IPS-20b (cell line): ENCODE measurements around the gene SLC39A8.

Source experiments
- H3K27ac ChIP-seq: one replicate; pipeline ENCODE4 v1.5.1; 2013; ENCODE audit warnings: low read length
- H3K27me3 ChIP-seq: 2 replicates; pipeline ENCODE4 v1.6.1; 2013; ENCODE audit warnings: mild to moderate bottlenecking, low read length, inconsistent platforms; ENCODE audit not compliant: insufficient read depth
- H3K36me3 ChIP-seq: 2 replicates; pipeline ENCODE4 v1.6.1; 2013; ENCODE audit warnings: low read depth, mild to moderate bottlenecking, inconsistent platforms, low read length, moderate library complexity; ENCODE audit not compliant: insufficient read depth
- H3K4me1 ChIP-seq: 2 replicates; pipeline ENCODE4 v1.6.1; 2013; ENCODE audit warnings: mild to moderate bottlenecking, control low read depth, inconsistent platforms, low read length, moderate library complexity; ENCODE audit not compliant: insufficient read depth
- H3K4me3 ChIP-seq: 2 replicates; pipeline ENCODE4 v1.5.1; 2013; ENCODE audit warnings: mild to moderate bottlenecking, low read length, inconsistent platforms
- H3K9ac ChIP-seq: 2 replicates; pipeline ENCODE4 v1.6.1; 2013; ENCODE audit warnings: low read depth, mild to moderate bottlenecking, inconsistent platforms, low read length, moderate library complexity
- H3K9me3 ChIP-seq: 2 replicates; pipeline ENCODE4 v1.6.1; 2013; ENCODE audit warnings: mild to moderate bottlenecking, low read depth, low read length, inconsistent platforms; ENCODE audit not compliant: insufficient read depth

Gene SLC39A8

DNA sequence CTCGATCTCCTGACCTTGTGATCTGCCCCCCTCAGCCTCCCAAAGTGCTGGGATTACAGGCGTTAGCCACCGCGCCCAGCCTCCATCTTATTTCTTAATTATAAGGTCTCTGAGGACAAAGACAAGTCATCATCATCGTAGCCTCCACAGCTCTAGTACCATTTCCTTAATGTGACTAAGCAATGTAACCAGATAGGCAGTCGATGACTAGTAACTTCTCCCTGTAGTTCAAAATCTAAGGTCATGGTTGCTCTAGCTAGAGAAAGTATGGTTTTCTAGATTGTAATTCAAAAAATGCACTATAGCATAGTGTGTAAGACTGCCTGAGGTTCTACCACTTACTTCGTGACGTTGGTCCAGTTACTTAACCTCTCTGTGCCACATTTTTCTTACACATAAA lies 6.9 kb downstream of the SLC39A8 start:
- Histone ChIP-seq H3K4me3 (no peak overlapping the region), H3K9me3 (no peaks in the 10 kb centered on the region), H3K36me3 (no peaks in the 10 kb centered on the region), H3K4me1 (peaks cover 28% of the 10 kb centered on the region), H3K27me3 (peaks cover 12% of the 10 kb centered on the region), H3K27ac (no peak overlapping the region), H3K9ac (no peak overlapping the region)

DNA sequence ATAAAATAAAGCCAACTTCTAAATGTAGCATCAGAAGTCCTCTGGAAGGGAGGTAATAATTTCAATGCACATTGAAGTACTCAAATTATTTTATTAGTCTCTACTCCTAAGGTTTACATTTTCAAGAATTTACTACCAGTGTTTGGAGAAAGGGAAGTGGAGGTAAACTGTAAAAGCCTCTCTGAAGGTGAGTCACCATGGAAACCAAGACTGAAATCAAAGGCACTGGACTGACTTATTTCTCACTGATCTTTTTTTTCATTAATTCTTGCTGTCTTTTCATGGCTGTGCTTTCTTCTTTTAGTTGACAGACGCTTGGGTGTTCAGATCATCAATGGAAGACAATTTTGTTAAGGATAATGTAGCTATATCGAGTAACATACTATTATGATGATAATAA lies 9.7 kb downstream of the SLC39A8 start:
- H3K27me3 ChIP-seq = no peaks in the 10 kb centered on the region
- H3K9ac ChIP-seq = no peak overlapping the region
- no peaks in the 10 kb centered on the region for H3K9me3 ChIP-seq
- H3K4me1 ChIP-seq = peaks cover 5% of the 10 kb centered on the region; the same call in 1 of the 2 replicates
- H3K36me3 ChIP-seq = no peaks in the 10 kb centered on the region
- no peak overlapping the region for H3K27ac ChIP-seq
- H3K4me3 ChIP-seq = no peak overlapping the region

DNA sequence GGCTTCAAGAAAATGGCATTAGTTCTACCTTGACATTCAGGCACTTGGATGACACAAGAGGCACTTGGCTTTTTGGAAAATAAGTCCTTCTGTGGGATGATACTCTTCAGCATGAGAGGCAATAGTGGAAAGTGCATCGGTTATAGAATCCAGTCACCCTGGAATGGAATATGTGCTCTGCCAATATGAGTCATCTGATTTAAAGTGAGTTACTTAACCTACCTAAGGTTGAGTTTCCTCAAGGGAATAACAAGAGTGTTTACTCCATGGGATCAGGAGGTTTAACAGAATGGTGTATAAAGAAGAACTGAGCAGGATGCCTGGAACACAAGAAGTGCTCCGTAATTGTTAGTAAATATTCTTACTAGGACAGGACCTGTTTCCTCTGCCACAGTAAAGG lies 10.7 kb downstream of the SLC39A8 start:
- Histone ChIP-seq H3K4me3 (no peak overlapping the region), H3K36me3 (no peaks in the 10 kb centered on the region), H3K9ac (no peak overlapping the region), H3K4me1 (peaks cover 5% of the 10 kb centered on the region; the same call in 1 of the 2 replicates), H3K9me3 (no peaks in the 10 kb centered on the region), H3K27ac (no peak overlapping the region), H3K27me3 (no peaks in the 10 kb centered on the region)

DNA sequence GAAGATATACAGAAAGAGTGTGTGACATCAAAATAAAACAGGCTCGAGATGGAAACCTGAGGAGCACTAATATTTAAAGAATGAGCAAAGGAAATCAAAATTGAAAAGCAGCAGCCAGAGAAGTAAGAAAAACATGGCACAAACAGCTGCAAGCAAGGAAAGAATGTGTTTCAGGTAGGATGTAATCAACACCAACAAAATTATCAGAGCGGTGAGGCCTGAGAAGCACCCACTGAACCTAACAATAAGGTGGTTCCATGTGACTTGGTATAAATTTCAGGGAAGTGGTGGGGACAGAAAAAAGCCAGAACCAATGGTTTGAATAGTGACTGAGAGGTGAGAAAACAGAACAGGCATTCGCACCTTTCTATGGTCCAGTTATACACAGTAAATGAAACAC lies 11.5 kb downstream of the SLC39A8 start:
- Histone ChIP-seq H3K27ac (no peak overlapping the region), H3K9me3 (no peaks in the 10 kb centered on the region), H3K4me3 (no peak overlapping the region), H3K27me3 (no peaks in the 10 kb centered on the region), H3K36me3 (no peaks in the 10 kb centered on the region), H3K9ac (no peak overlapping the region), H3K4me1 (peaks cover 5% of the 10 kb centered on the region; the same call in 1 of the 2 replicates)

DNA sequence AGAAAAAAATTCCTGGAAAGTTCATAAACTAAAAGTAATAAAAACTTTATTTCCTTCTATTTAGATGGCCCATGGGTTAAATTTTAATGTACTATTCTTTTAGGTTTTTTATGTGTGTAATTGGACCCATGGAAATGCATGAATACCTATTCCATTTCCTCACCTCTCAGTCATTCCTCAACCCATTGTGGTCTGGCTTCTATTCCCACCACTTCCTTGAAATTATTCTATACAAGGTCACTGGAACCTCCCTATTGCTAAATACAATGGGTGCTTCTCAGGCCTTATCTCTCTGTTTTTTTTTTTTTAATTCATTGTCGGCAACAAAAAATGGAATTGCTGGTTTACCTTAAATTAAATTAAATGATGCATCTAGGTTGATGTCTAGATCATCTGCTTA lies 17.2 kb downstream of the SLC39A8 start:
- no peak overlapping the region for H3K9ac ChIP-seq
- no peaks in the 10 kb centered on the region for H3K27me3 ChIP-seq
- H3K27ac ChIP-seq = no peak overlapping the region

DNA sequence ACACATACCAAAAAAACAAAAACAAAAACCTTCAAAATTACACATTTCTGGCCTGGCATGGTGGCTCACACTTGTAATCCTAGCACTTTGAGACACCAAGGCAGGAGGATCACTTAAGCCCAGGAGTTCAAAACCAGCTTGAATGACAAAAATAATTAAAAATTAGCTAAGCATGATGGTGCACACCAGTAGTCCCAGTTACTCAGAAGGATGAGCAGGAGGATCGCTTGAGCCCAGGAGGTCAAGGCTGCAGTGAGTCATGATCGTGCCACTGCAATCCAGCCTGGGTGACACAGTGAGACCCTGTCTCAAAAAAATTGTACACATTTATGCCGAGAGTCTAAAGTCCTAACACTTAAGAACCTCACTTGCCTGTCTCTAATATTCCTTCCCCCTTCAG lies 18.3 kb downstream of the SLC39A8 start:
- Histone ChIP-seq H3K27ac (no peak overlapping the region), H3K27me3 (no peaks in the 10 kb centered on the region), H3K4me1 (peaks cover 19% of the 10 kb centered on the region), H3K4me3 (no peak overlapping the region), H3K9me3 (no peaks in the 10 kb centered on the region), H3K9ac (no peak overlapping the region), H3K36me3 (no peaks in the 10 kb centered on the region)

More for the DNA sequence above, 17.2 kb downstream of the SLC39A8 start:
- Histone ChIP-seq H3K36me3 (no peaks in the 10 kb centered on the region), H3K4me3 (no peak overlapping the region), H3K4me1 (peaks cover 8% of the 10 kb centered on the region), H3K9me3 (no peaks in the 10 kb centered on the region)

DNA sequence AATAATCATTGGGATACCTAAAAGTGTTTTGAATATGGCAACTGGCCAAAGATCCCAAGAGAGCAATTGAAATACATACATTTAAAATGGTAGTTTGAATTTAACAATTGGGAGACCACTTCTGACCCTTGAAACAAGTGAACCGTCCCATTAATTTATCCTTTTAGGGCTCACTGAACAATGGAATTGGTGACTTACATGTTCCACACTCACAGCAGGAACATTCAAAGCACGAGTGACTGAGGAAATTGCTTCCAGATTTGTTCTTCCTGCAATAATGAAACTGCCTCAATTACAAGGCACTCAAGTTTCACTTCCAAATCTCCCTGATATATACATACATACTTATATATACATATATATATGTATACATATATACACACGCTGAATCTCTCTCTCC lies 20.6 kb downstream of the SLC39A8 start:
- Histone ChIP-seq H3K4me1 (peaks cover 31% of the 10 kb centered on the region), H3K4me3 (no peak overlapping the region), H3K27me3 (no peaks in the 10 kb centered on the region), H3K9me3 (no peaks in the 10 kb centered on the region), H3K9ac (no peak overlapping the region), H3K27ac (no peak overlapping the region), H3K36me3 (no peaks in the 10 kb centered on the region)

DNA sequence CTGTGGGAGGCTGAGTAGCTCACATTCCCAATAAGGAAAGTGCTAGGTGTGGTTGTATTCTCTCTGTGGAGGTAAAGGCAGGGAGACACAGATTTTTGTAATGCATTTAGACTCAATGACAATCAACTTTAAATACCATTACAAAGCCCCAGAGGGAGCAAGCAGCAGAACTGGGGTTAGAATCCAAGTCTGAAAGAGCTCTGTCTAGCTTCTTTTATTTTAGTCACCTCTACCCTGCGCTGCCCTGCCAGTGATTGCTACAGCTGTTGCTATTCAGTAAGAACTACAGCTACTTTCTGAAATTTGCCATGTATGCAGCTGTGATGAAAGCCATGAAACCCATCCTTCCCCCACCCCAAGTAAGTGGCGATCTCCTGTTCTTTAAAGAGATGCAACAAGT lies 22.5 kb downstream of the SLC39A8 start:
- H3K9ac ChIP-seq = no peak overlapping the region
- peak overlapping the region; percentile 27; the same call in 1 of the 2 replicates for H3K4me3 ChIP-seq
- H3K27me3 ChIP-seq = no peaks in the 10 kb centered on the region
- H3K27ac ChIP-seq = no peak overlapping the region
- no peaks in the 10 kb centered on the region for H3K36me3 ChIP-seq
- H3K4me1 ChIP-seq = peaks cover 41% of the 10 kb centered on the region
- no peaks in the 10 kb centered on the region for H3K9me3 ChIP-seq

DNA sequence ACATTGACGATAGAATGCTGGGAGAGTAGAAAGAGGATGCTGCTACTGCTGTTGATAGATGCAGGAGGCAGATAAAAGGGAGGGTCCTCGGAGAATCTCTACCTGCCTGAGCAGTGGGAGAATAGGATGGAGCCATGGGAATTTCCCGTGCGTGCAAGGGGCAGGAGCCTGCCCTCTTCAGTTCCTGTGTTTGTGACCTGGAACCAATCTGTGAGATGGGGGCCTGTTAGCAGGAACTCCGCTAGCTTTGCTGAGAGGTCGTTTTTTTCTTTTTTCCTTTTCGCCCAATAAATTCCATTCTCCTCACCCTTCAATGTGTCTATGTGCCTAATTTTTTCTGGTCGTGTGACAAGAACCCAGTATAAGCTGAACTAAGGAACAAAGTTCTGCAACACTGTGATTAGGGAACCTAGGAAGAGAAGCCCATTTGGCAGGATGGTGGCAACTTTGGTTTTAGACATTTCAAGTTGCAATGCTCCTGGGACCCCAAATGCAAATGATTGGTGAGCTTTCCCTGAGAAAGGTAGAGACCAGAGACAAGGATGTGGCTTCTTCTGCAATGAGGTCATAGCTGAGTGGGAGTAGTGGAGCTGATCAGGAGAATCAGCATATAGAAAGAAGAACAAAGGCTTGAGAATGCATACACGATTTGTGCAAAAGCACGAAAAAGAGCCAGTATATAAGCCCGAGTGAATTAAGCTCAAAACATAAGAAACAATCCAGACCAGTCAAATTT lies 23.9 kb downstream of the SLC39A8 start:
- Histone ChIP-seq H3K4me1 (peaks cover 41% of the 10 kb centered on the region), H3K9me3 (no peaks in the 10 kb centered on the region), H3K9ac (no peak overlapping the region), H3K36me3 (no peaks in the 10 kb centered on the region), H3K27ac (no peak overlapping the region), H3K4me3 (no peak overlapping the region), H3K27me3 (no peaks in the 10 kb centered on the region)

DNA sequence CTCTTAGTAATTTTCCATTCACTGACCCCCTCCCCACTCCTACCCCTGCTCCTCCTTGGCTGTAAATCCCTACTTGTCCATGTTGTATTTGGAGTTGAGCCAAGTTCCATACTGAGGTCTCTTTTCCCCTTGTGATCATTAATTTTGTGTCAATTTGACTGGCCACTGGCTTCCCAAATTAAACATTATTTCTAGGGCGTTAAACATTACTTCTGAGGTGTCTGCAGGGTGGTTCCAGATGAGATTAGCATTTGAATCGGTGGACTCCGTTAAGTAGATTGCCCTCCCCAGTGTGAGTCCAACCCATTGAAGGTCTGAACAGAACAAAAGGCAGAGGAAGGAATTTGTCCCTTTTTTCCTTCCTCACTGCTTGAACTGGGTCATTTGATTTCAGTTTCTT lies 25.7 kb downstream of the SLC39A8 start:
- Histone ChIP-seq H3K36me3 (no peaks in the 10 kb centered on the region), H3K27ac (peak overlapping the region; percentile 18), H3K9ac (peak overlapping the region; percentile 54; the same call in 1 of the 2 replicates), H3K4me3 (peak overlapping the region; percentile 54; the same call in 1 of the 2 replicates), H3K4me1 (peaks cover 38% of the 10 kb centered on the region), H3K9me3 (no peaks in the 10 kb centered on the region), H3K27me3 (no peaks in the 10 kb centered on the region)

DNA sequence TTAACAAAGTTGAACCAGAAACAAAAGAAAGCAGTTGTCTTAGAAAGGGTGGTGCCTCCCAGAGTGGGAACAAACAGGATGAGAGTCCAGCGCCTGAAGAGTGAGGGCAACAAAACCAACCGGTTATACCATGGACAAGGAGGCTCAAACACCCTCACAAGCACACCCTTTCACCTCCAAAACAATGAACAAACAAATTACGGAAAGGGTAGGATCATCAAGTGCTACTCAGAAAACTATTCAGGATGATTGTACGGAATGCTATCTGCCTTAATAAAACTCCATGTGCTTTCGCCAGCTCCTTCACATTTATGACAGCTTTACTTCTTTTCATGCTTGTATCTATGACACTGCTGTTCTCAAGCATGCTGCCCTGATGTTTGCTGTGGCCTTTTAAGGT lies 26.8 kb downstream of the SLC39A8 start:
- H3K27ac ChIP-seq = peak overlapping the region; percentile 18
- no peak overlapping the region for H3K4me3 ChIP-seq
- H3K4me1 ChIP-seq = peaks cover 38% of the 10 kb centered on the region
- H3K9ac ChIP-seq = peak overlapping the region; percentile 54; the same call in 1 of the 2 replicates
- no peaks in the 10 kb centered on the region for H3K9me3 ChIP-seq
- no peaks in the 10 kb centered on the region for H3K36me3 ChIP-seq
- no peaks in the 10 kb centered on the region for H3K27me3 ChIP-seq

DNA sequence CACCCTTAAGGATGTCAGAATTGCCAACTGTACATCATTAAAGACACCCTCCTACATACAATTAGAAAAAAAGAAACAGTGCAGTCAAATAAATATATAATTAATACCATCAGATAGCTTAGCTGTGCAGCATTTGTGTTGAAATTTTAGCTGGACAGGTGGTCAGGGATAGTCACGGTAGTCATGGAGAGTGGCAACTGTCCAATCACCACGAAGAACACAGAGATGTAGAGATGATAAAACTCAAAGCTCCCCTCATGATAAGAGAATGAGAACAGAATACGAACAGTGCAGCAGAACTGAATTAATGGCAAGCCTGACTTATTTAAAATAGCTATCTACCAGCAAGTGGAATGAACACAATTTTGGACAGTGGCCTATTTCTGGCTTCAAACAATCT lies 27.2 kb downstream of the SLC39A8 start:
- Histone ChIP-seq H3K27me3 (no peaks in the 10 kb centered on the region), H3K4me3 (no peak overlapping the region), H3K9ac (no peak overlapping the region), H3K36me3 (no peaks in the 10 kb centered on the region), H3K4me1 (peaks cover 34% of the 10 kb centered on the region), H3K9me3 (no peaks in the 10 kb centered on the region), H3K27ac (no peak overlapping the region)
